ENCODE data around the gene ATRNL1. TPM values are rescaled to one million over a fixed set of nuclear protein-coding genes. Genes with fewer than 3 reads are reported as not detected.

Gene ATRNL1
- total RNA-seq, 4 donors from 2014 or later, result 4.4 to 18.4 (median 14.4) TPM

- in situ Hi-C loops (cut with MboI; ENCODE audit: low pct_ligation_motif_present in 1 of 4, low pct_unique_long_range_greater_than_20kb in 1 of 4, low sequenced_read_pairs in 3 of 4), result no loop called here
- 28 to 36% methylated on average over 1 of the region's 1 CpG for WGBS, 2 donors (ENCODE audit: low coverage in 1 of 2)
Measured at GRCh38 chr10:115653473-115653872, 560.3 kb downstream of the ATRNL1 start.

GRCh38 chr10:115654961-115655360 is 561.8 kb downstream of the ATRNL1 start:
- H3K4me1 ChIP-seq, result no peaks in the 10 kb centered on the region
- H3K9me3 ChIP-seq, result no peaks in the 10 kb centered on the region
- in situ Hi-C loops (cut with MboI; ENCODE audit: low pct_ligation_motif_present in 1 of 4, low pct_unique_long_range_greater_than_20kb in 1 of 4, low sequenced_read_pairs in 3 of 4) (no loop called here), intact Hi-C loops (cut with DNase I; ENCODE audit: low total_unique reads) (no loop called here)
- WGBS, 2 donors (ENCODE audit: low coverage in 1 of 2), result 74 to 92% methylated on average over 4 to 5 of the region's 5 CpGs
- no peak for DNase-seq
- H3K27ac ChIP-seq, result no peak overlapping the region
- H3K27me3 ChIP-seq, result no peaks in the 10 kb centered on the region
- no peak overlapping the region for H3K4me3 ChIP-seq
- TF ChIP-seq EP300 (IDR thresholded peaks at IDR 0.05; ENCODE audit: low read depth), result no peak
- TF ChIP-seq POLR2A (IDR thresholded peaks at IDR 0.05), result no peak
- no peak for TF ChIP-seq POLR2AphosphoS5 (IDR thresholded peaks at IDR 0.05)
- TF ChIP-seq CTCF (IDR thresholded peaks at IDR 0.05), result no peak
- H3K36me3 ChIP-seq, result no peaks in the 10 kb centered on the region

More at GRCh38 chr10:115653473-115653872, 560.3 kb downstream of the ATRNL1 start:
- Histone ChIP-seq H3K4me3 (no peak overlapping the region), H3K27me3 (no peaks in the 10 kb centered on the region), H3K4me1 (no peaks in the 10 kb centered on the region), H3K27ac (no peak overlapping the region), H3K36me3 (no peaks in the 10 kb centered on the region), H3K9me3 (no peaks in the 10 kb centered on the region)
- TF ChIP-seq CTCF (IDR thresholded peaks at IDR 0.05) (no peak), EP300 (IDR thresholded peaks at IDR 0.05; ENCODE audit: low read depth) (no peak), POLR2AphosphoS5 (IDR thresholded peaks at IDR 0.05) (no peak), POLR2A (IDR thresholded peaks at IDR 0.05) (no peak)
- DNase-seq, result no peak
- intact Hi-C loops (cut with DNase I; ENCODE audit: low total_unique reads), result no loop called here

- no peak overlapping the region for H3K27ac ChIP-seq
- no peaks in the 10 kb centered on the region for H3K4me1 ChIP-seq
- 63 to 67% methylated on average over 4 of the region's 4 CpGs for WGBS, 2 donors (ENCODE audit: low coverage in 1 of 2)
- no peak overlapping the region for H3K4me3 ChIP-seq
- in situ Hi-C loops (cut with MboI; ENCODE audit: low pct_ligation_motif_present in 1 of 4, low pct_unique_long_range_greater_than_20kb in 1 of 4, low sequenced_read_pairs in 3 of 4) (no loop called here), intact Hi-C loops (cut with DNase I; ENCODE audit: low total_unique reads) (no loop called here)
- H3K9me3 ChIP-seq, result no peaks in the 10 kb centered on the region
- DNase-seq, result no peak
- H3K36me3 ChIP-seq, result no peaks in the 10 kb centered on the region
- TF ChIP-seq POLR2A (IDR thresholded peaks at IDR 0.05) (no peak), EP300 (IDR thresholded peaks at IDR 0.05; ENCODE audit: low read depth) (no peak), POLR2AphosphoS5 (IDR thresholded peaks at IDR 0.05) (no peak), CTCF (IDR thresholded peaks at IDR 0.05) (no peak)
- H3K27me3 ChIP-seq, result no peaks in the 10 kb centered on the region
Measured at GRCh38 chr10:115657161-115657860, 564.1 kb downstream of the ATRNL1 start.

- Histone ChIP-seq H3K4me1 (no peaks in the 10 kb centered on the region), H3K4me3 (no peak overlapping the region)
- 54 to 78% methylated on average over 1 to 3 of the region's 3 CpGs for WGBS, 2 donors (ENCODE audit: low coverage in 1 of 2)
Measured at GRCh38 chr10:115659616-115660015, 566.5 kb downstream of the ATRNL1 start.

More at GRCh38 chr10:115659616-115660015, 566.5 kb downstream of the ATRNL1 start:
- Histone ChIP-seq H3K9me3 (no peaks in the 10 kb centered on the region), H3K27me3 (no peaks in the 10 kb centered on the region), H3K36me3 (no peaks in the 10 kb centered on the region), H3K27ac (no peak overlapping the region)
- in situ Hi-C loops (cut with MboI; ENCODE audit: low pct_ligation_motif_present in 1 of 4, low pct_unique_long_range_greater_than_20kb in 1 of 4, low sequenced_read_pairs in 3 of 4), result no loop called here
- DNase-seq, result no peak
- no peak for TF ChIP-seq POLR2AphosphoS5 (IDR thresholded peaks at IDR 0.05)
- TF ChIP-seq CTCF (IDR thresholded peaks at IDR 0.05), result no peak
- TF ChIP-seq POLR2A (IDR thresholded peaks at IDR 0.05), result no peak
- no peak for TF ChIP-seq EP300 (IDR thresholded peaks at IDR 0.05; ENCODE audit: low read depth)
- intact Hi-C loops (cut with DNase I; ENCODE audit: low total_unique reads), result no loop called here
